ENCODE data around the gene CSRNP3. TPM values are rescaled to one million over a fixed set of nuclear protein-coding genes. Genes with fewer than 3 reads are reported as not detected.

Gene CSRNP3
- polyA plus RNA-seq, 2 of the 4 experiments (the other 2 are of a cell fraction), result 0.05 to 0.25 TPM

DNA sequence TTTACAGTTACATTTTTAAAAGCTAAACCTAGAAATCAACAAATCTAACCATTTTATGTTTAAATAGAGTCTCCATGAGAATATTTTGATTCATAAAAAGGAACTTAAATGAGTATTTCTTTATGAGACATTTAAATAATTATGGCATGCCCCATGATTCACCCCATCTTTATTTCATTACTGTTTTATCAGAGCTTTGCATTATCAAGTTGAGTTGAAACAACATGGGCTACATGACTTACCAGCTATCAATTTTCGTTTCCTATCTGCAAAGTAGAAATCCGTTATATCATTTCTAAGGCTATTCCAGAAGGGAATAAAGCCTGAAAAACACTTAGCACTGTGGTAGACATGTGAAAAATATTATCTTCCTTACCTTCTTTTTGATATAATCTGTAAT, 163.1 kb downstream of the CSRNP3 start:
- WGBS (ENCODE audit: missing lambda C conversion rate), result 42% methylated on average over 2 of the region's 2 CpGs
- no peaks in the 10 kb centered on the region for H3K9me3 ChIP-seq
- TF ChIP-seq POLR2A (IDR thresholded peaks at IDR 0.05; ENCODE audit: low read length), result no peak
- no peak for TF ChIP-seq HOXB5 (CRISPR knock-in tag; IDR thresholded peaks at IDR 0.05)
- TF ChIP-seq GATA3 (IDR thresholded peaks at IDR 0.05; ENCODE audit: borderline replicate concordance), result no peak
- TF ChIP-seq, protein P1, sequence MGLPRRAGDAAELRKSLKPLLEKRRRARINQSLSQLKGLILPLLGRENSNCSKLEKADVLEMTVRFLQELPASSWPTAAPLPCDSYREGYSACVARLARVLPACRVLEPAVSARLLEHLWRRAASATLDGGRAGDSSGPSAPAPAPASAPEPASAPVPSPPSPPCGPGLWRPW (IDR thresholded peaks at IDR 0.05), result no peak
- TF ChIP-seq ZSCAN20 (CRISPR knock-in tag; IDR thresholded peaks at IDR 0.05), result no peak
- no peak for TF ChIP-seq MAFK (IDR thresholded peaks at IDR 0.05; ENCODE audit: partially characterized antibody)
- no peak for TF ChIP-seq RAD21 (conservative IDR thresholded peaks at IDR 0.05 in 1 of 2, IDR thresholded peaks at IDR 0.05 in 1 of 2)
- TF ChIP-seq, protein P2, sequence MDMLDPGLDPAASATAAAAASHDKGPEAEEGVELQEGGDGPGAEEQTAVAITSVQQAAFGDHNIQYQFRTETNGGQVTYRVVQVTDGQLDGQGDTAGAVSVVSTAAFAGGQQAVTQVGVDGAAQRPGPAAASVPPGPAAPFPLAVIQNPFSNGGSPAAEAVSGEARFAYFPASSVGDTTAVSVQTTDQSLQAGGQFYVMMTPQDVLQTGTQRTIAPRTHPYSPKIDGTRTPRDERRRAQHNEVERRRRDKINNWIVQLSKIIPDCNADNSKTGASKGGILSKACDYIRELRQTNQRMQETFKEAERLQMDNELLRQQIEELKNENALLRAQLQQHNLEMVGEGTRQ (IDR thresholded peaks at IDR 0.05), result no peak
- TF ChIP-seq ZFP36 (IDR thresholded peaks at IDR 0.05; ENCODE audit: borderline replicate concordance, partially characterized antibody), result no peak
- TF ChIP-seq HOXA7 (CRISPR knock-in tag; IDR thresholded peaks at IDR 0.05), result no peak
- no peak for TF ChIP-seq JUN (IDR thresholded peaks at IDR 0.05)
- no peaks in the 10 kb centered on the region for H3K4me1 ChIP-seq
- H3K4me2 ChIP-seq, result no peak overlapping the region
- POLR2A ChIA-PET, result no interaction called here
- DNase-seq (ENCODE audit: low read depth in 1 of 2, low spot score in 1 of 2) (no peak), FAIRE-seq (no peak), ATAC-seq (no peak)
- CTCF ChIA-PET, result no interaction called here
- no peak overlapping the region for H3K4me3 ChIP-seq
- H3K27ac ChIP-seq, result no peak overlapping the region

DNA sequence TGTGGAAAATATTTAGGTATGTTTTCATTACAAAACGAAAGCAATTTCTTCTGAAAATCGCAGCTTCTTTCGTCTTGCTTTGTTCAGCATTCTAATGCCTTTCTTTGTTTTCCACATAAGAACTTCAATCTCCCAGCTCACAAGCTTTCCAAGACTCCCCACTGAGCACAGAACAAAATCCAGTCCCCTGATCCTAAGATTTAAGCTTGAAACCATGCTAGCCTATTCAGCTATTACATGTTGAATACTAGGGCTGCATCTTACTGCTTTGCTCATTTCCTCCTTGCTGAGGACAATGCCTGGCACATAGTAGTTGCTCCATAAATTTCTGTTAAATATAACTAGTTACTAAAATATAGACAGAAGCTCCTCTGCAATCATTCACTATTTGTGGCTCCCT, 163.9 kb downstream of the CSRNP3 start:
- no peaks in the 10 kb centered on the region for H3K4me1 ChIP-seq
- H3K9me3 ChIP-seq, result no peaks in the 10 kb centered on the region
- ChIA-PET CTCF (no interaction called here), POLR2A (no interaction called here)
- no peak overlapping the region for H3K4me3 ChIP-seq
- TF ChIP-seq ZC3H11A (IDR thresholded peaks at IDR 0.05) (no peak), POLR2AphosphoS2 (conservative IDR thresholded peaks at IDR 0.05; ENCODE audit: low read length) (no peak), HOXB5 (CRISPR knock-in tag; IDR thresholded peaks at IDR 0.05) (no peak), SMC3 (IDR thresholded peaks at IDR 0.05) (no peak), NR3C1 (IDR thresholded peaks at IDR 0.05) (no peak), ZSCAN20 (CRISPR knock-in tag; IDR thresholded peaks at IDR 0.05) (no peak), PHF8 (IDR thresholded peaks at IDR 0.05; ENCODE audit: borderline replicate concordance, low read depth) (no peak), HDAC2 (IDR thresholded peaks at IDR 0.05) (no peak), CBX2 (IDR thresholded peaks at IDR 0.05; ENCODE audit: borderline replicate concordance, low read depth) (no peak), NFE2L2 (conservative IDR thresholded peaks at IDR 0.05; ENCODE audit: low read length) (no peak)
- TF ChIP-seq, protein P3, sequence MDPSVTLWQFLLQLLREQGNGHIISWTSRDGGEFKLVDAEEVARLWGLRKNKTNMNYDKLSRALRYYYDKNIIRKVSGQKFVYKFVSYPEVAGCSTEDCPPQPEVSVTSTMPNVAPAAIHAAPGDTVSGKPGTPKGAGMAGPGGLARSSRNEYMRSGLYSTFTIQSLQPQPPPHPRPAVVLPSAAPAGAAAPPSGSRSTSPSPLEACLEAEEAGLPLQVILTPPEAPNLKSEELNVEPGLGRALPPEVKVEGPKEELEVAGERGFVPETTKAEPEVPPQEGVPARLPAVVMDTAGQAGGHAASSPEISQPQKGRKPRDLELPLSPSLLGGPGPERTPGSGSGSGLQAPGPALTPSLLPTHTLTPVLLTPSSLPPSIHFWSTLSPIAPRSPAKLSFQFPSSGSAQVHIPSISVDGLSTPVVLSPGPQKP (IDR thresholded peaks at IDR 0.05; ENCODE audit: low read depth, low read length), result no peak
- TF ChIP-seq, protein P1 (IDR thresholded peaks at IDR 0.05), result no peak
- TF ChIP-seq, protein P4, sequence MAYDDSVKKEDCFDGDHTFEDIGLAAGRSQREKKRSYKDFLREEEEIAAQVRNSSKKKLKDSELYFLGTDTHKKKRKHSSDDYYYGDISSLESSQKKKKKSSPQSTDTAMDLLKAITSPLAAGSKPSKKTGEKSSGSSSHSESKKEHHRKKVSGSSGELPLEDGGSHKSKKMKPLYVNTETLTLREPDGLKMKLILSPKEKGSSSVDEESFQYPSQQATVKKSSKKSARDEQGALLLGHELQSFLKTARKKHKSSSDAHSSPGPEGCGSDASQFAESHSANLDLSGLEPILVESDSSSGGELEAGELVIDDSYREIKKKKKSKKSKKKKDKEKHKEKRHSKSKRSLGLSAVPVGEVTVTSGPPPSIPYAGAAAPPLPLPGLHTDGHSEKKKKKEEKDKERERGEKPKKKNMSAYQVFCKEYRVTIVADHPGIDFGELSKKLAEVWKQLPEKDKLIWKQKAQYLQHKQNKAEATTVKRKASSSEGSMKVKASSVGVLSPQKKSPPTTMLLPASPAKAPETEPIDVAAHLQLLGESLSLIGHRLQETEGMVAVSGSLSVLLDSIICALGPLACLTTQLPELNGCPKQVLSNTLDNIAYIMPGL (CRISPR knock-in tag; IDR thresholded peaks at IDR 0.05; ENCODE audit: borderline replicate concordance), result no peak
- TF ChIP-seq, protein P5, sequence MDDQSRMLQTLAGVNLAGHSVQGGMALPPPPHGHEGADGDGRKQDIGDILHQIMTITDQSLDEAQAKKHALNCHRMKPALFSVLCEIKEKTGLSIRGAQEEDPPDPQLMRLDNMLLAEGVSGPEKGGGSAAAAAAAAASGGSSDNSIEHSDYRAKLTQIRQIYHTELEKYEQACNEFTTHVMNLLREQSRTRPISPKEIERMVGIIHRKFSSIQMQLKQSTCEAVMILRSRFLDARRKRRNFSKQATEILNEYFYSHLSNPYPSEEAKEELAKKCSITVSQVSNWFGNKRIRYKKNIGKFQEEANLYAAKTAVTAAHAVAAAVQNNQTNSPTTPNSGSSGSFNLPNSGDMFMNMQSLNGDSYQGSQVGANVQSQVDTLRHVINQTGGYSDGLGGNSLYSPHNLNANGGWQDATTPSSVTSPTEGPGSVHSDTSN (IDR thresholded peaks at IDR 0.05), result no peak
- no peak overlapping the region for H3K27ac ChIP-seq
- no peak for DNase-seq (ENCODE audit: low read depth in 1 of 2, low spot score in 1 of 2)
- 50% methylated on average over 3 of the region's 3 CpGs for WGBS (ENCODE audit: missing lambda C conversion rate)
- H3K4me2 ChIP-seq, result no peak overlapping the region
- no peak for ATAC-seq
- FAIRE-seq, result no peak
